ENCODE results near the gene TP53I11. TPM values are rescaled to one million over a fixed set of nuclear protein-coding genes. Genes with fewer than 3 reads are reported as not detected.

Gene TP53I11
- total and polyA plus RNA-seq, 9 of the 15 experiments (the other 6 are each of a cell fraction or from before 2014, with no cell fraction given), result 0.14 to 2.5 (median 1.2) TPM; not detected in 2

DNA sequence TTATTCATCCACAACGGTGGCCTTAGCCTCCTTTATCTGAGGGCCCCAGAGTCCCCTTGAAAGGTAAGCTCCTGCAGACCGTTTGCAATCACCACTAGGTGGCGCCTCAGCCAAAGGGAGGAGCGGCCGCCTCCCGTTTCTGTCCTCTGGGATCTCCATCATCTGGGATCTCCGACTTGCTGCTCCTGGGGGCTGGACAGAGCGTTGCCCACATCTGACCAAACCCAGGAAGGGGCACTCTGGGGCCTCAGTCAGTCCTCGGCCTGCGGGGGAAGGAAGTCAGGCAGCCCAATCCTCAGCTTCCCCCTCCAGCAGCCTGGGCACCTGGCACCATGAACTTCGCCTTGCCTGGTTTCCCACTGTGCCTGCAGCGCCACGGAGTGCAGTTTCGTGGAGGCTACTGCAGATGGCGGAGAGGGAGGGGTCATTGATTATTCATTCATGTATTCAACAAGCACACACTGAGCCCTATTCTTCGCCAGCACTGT lies 23.5 kb downstream of the TP53I11 start (continued):
- TF ChIP-seq, protein P1, sequence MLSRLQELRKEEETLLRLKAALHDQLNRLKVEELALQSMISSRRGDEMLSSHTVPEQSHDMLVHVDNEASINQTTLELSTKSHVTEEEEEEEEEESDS (CRISPR knock-in tag; IDR thresholded peaks at IDR 0.05), result no peak
- TF ChIP-seq STAG1 (CRISPR knock-in tag; IDR thresholded peaks at IDR 0.05; ENCODE audit: borderline replicate concordance) (peak; percentile 72), SMC3 (conservative IDR thresholded peaks at IDR 0.05; ENCODE audit: insufficient read depth, low read depth, low read length) (peak; percentile 68), RAD21 (CRISPR knock-in tag; conservative IDR thresholded peaks at IDR 0.05 in 1 of 2, IDR thresholded peaks at IDR 0.05 in 1 of 2) (peak; percentile 28 to 73; a peak in 3 of 4 replicates), GATA2 (CRISPR knock-in tag; IDR thresholded peaks at IDR 0.05) (0 out of 2 replicates have a peak, but pooled peaks have one; percentile 6), RCOR1 (IDR thresholded peaks at IDR 0.05; ENCODE audit: borderline replicate concordance in 1 of 2, low read depth in 2 of 2, low read length in 2 of 2) (0 out of 4 replicates have a peak, but pooled peaks of 1 of the 2 experiments have one; percentile 11), REST (IDR thresholded peaks at IDR 0.05; ENCODE audit: borderline replicate concordance) (peak; percentile 44; the same call in 1 of the 2 replicates), REST (CRISPR knock-in tag; IDR thresholded peaks at IDR 0.05; ENCODE audit: low read depth) (no peak), CTBP1 (IDR thresholded peaks at IDR 0.05; ENCODE audit: borderline replicate concordance) (peak; percentile 51; the same call in 1 of the 2 replicates), PATZ1 (CRISPR knock-in tag; IDR thresholded peaks at IDR 0.05; ENCODE audit: borderline replicate concordance) (no peak), ZNF511 (CRISPR knock-in tag; IDR thresholded peaks at IDR 0.05) (0 out of 2 replicates have a peak, but pooled peaks have one; percentile 14)
- TF ChIP-seq, protein P2, sequence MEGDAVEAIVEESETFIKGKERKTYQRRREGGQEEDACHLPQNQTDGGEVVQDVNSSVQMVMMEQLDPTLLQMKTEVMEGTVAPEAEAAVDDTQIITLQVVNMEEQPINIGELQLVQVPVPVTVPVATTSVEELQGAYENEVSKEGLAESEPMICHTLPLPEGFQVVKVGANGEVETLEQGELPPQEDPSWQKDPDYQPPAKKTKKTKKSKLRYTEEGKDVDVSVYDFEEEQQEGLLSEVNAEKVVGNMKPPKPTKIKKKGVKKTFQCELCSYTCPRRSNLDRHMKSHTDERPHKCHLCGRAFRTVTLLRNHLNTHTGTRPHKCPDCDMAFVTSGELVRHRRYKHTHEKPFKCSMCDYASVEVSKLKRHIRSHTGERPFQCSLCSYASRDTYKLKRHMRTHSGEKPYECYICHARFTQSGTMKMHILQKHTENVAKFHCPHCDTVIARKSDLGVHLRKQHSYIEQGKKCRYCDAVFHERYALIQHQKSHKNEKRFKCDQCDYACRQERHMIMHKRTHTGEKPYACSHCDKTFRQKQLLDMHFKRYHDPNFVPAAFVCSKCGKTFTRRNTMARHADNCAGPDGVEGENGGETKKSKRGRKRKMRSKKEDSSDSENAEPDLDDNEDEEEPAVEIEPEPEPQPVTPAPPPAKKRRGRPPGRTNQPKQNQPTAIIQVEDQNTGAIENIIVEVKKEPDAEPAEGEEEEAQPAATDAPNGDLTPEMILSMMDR (IDR thresholded peaks at IDR 0.05 in 2 of 3, conservative IDR thresholded peaks at IDR 0.05 in 1 of 3; ENCODE audit: insufficient read depth in 2 of 3, low read depth in 1 of 3, low read length in 3 of 3), result peak; percentile 80 to 86 (median 82)

Measured in K562 (cell line).